HepG2 (cell line): ENCODE results near the gene NEURL2. TPM values are rescaled to one million over a fixed set of nuclear protein-coding genes. Genes with fewer than 3 reads are reported as not detected.
A peak's percentile ranks its signal among the peaks of the same experiment; 100 is the strongest.

Experiments used
- ASH2L ChIP-seq: fragments of 300-600, 200-600 bp; sonication (generic); IDR thresholded peaks from 2 replicates; pipeline ENCODE4 v1.7.0; 2017; ENCODE audit warnings: low read depth, mild to moderate bottlenecking, moderate library complexity, mixed read lengths, low read length; ENCODE audit not compliant: insufficient read length
- BORCS8-MEF2B ChIP-seq: sonication (generic); formaldehyde crosslinking; IDR thresholded peaks from 2 replicates; pipeline ENCODE4 v1.8.0; 2022; ENCODE audit warnings: mild to moderate bottlenecking, missing genetic modification reagents
- CHD2 ChIP-seq: IDR thresholded peaks from 2 replicates; pipeline ENCODE4 v1.6.1; 2011; ENCODE audit warnings: low read depth, low read length, improper control_type of control experiment
- EHMT2 ChIP-seq: fragments of 200-600 bp; sonication (generic); IDR thresholded peaks from 2 replicates; pipeline ENCODE4 v1.7.0; 2017; ENCODE audit warnings: antibody characterized with exemption, low read depth, low read length, borderline replicate concordance
- IRF9 ChIP-seq: sonication (generic); formaldehyde crosslinking; IDR thresholded peaks from 2 replicates; pipeline ENCODE4 v1.8.0; 2022; ENCODE audit warnings: missing genetic modification reagents, mild to moderate bottlenecking, borderline replicate concordance
- KDM4B ChIP-seq: sonication (generic); formaldehyde crosslinking; IDR thresholded peaks from 2 replicates; pipeline ENCODE4 v1.4.0; 2020; ENCODE audit warnings: missing genetic modification reagents
- NFKBIZ ChIP-seq: IDR thresholded peaks from 2 replicates; pipeline ENCODE4 v1.6.1; 2018; ENCODE audit warnings: missing genetic modification reagents, missing compliant biosample characterization
- RBM22 ChIP-seq: fragments of 200-400 bp; formaldehyde crosslinking; optimal IDR thresholded peaks from 2 replicates; pipeline ENCODE3; 2017; ENCODE audit warnings: mild to moderate bottlenecking, low read length, moderate library complexity
- RFX5 ChIP-seq: IDR thresholded peaks from 2 replicates; pipeline ENCODE4 v1.6.1; 2011; ENCODE audit warnings: low read depth, low read length, improper control_type of control experiment
- SIX4 ChIP-seq: sonication (generic); formaldehyde crosslinking; IDR thresholded peaks from 2 replicates; pipeline ENCODE4 v1.4.0; 2020; ENCODE audit warnings: missing genetic modification reagents
- SMAD1 ChIP-seq: sonication (generic); formaldehyde crosslinking; IDR thresholded peaks from 2 replicates; pipeline ENCODE4 v1.4.0; 2020; ENCODE audit warnings: missing genetic modification reagents, low read depth, mild to moderate bottlenecking, borderline replicate concordance
- SOX5 ChIP-seq: IDR thresholded peaks from 2 replicates; pipeline ENCODE4 v1.6.1; 2016; ENCODE audit warnings: borderline replicate concordance
- SSRP1 ChIP-seq: IDR thresholded peaks from 2 replicates; pipeline ENCODE4 v1.6.1; 2016; ENCODE audit warnings: control low read depth
- ZBTB20 ChIP-seq: sonication (generic); formaldehyde crosslinking; IDR thresholded peaks from 2 replicates; pipeline ENCODE4 v1.8.1; 2023; ENCODE audit warnings: missing genetic modification reagents, low read depth, mild to moderate bottlenecking, borderline replicate concordance
- ZFP1 ChIP-seq: IDR thresholded peaks from 2 replicates; pipeline ENCODE4 v1.6.1; 2016
- ZNF235 ChIP-seq: sonication (generic); formaldehyde crosslinking; IDR thresholded peaks from 2 replicates; pipeline ENCODE4 v1.8.1; 2023; ENCODE audit warnings: mild to moderate bottlenecking, missing genetic modification reagents, borderline replicate concordance
- ZNF251 ChIP-seq: sonication (generic); formaldehyde crosslinking; IDR thresholded peaks from 2 replicates; pipeline ENCODE4 v1.9.0; 2021; ENCODE audit warnings: mild to moderate bottlenecking, missing genetic modification reagents
- ZNF282 ChIP-seq: fragments of 450-650 bp; IDR thresholded peaks from 2 replicates; pipeline ENCODE4 v1.6.1; 2018; ENCODE audit not compliant: partially characterized antibody
- ZNF30 ChIP-seq: sonication (generic); formaldehyde crosslinking; IDR thresholded peaks from 2 replicates; pipeline ENCODE4 v1.5.0; 2020; ENCODE audit warnings: mild to moderate bottlenecking, missing genetic modification reagents
- ZNF317 ChIP-seq: sonication (generic); formaldehyde crosslinking; IDR thresholded peaks from 2 replicates; pipeline ENCODE4 v1.5.0; 2020; ENCODE audit warnings: mild to moderate bottlenecking, missing genetic modification reagents
- ZNF431 ChIP-seq: sonication (generic); formaldehyde crosslinking; IDR thresholded peaks from 2 replicates; pipeline ENCODE4 v1.9.0; 2022; ENCODE audit warnings: missing genetic modification reagents, low read depth, mild to moderate bottlenecking, borderline replicate concordance
- ZNF468 ChIP-seq: sonication (generic); formaldehyde crosslinking; IDR thresholded peaks from 2 replicates; pipeline ENCODE4 v1.8.0; 2022; ENCODE audit warnings: mild to moderate bottlenecking, moderate library complexity, missing genetic modification reagents
- ZNF614 ChIP-seq: IDR thresholded peaks from 2 replicates; pipeline ENCODE4 v1.6.1; 2018; ENCODE audit warnings: missing biosample characterization, missing genetic modification reagents, inconsistent platforms, borderline replicate concordance
- polyA plus RNA-seq, 8 experiments: library from polyadenylated mRNA; depleted of rRNA in 3 of 8; stranded (reverse) in 7 of 8; unstranded in 1 of 8; fragments of >200 nt; fragmentation: Illumina TruSeq in 4 of 8; extraction: Trizol in 4 of 8; gene quantifications; 2 replicates each; pipeline versions ENCODE4 v1.2.1 to v1.2.3, GENCODE V29; 2011 to 2016; ENCODE audit warnings: low read depth in 4 of 8, missing spikeins in 1 of 8, mixed read lengths in 1 of 8; ENCODE audit not compliant: insufficient read depth in 1 of 8
- total RNA-seq, 5 experiments: library from RNA; depleted of rRNA; stranded (reverse); fragments of >200 nt; fragmentation: Illumina TruSeq; extraction: Trizol; gene quantifications; 2 replicates each; pipeline ENCODE4 v1.2.3, GENCODE V29; 2016; ENCODE audit warnings: low read depth in 1 of 5
- TF ChIP-seq, protein P1 (sequence below): sonication (generic); formaldehyde crosslinking; conservative IDR thresholded peaks from 2 replicates; pipeline ENCODE4 v1.8.0; 2022; ENCODE audit warnings: low read depth, missing genetic modification reagents

NEURL2 gene
- total and polyA plus RNA-seq, 2 of the 13 experiments (the other 11 are each of a cell fraction or from before 2014, with no cell fraction given): 7.2 to 9.7 TPM

GRCh38 chr20:45890077-45890984 lies 677 bp downstream of the NEURL2 start (continued):
- TF ChIP-seq ZNF30 (CRISPR knock-in tag) (peak; percentile 69; the same call in 1 of the 2 replicates), ZNF468 (CRISPR knock-in tag) (no peak; the same call in 1 of the 2 replicates), RBM22 (no peak), ZBTB20 (CRISPR knock-in tag) (peak; percentile 60; the same call in 1 of the 2 replicates), ZNF235 (no peak; the same call in 1 of the 2 replicates), NFKBIZ (CRISPR knock-in tag) (no peak), SOX5 (CRISPR knock-in tag) (no peak; the same call in 1 of the 2 replicates), BORCS8-MEF2B (no peak; the same call in 1 of the 2 replicates), SMAD1 (CRISPR knock-in tag) (no peak), ASH2L (no peak), SIX4 (CRISPR knock-in tag) (peak; percentile 53; the same call in 1 of the 2 replicates), KDM4B (peak; percentile 80), ZFP1 (CRISPR knock-in tag) (0 out of 2 replicates have a peak, but pooled peaks have one; percentile 47), IRF9 (CRISPR knock-in tag) (peak; percentile 52), ZNF614 (CRISPR knock-in tag) (peak; percentile 89), SSRP1 (CRISPR knock-in tag) (0 out of 2 replicates have a peak, but pooled peaks have one; percentile 31), ZNF251 (peak; percentile 6; the same call in 1 of the 2 replicates), CHD2 (peak; percentile 58), EHMT2 (no peak), ZNF282 (no peak), ZNF431 (no peak), ZNF317 (peak; percentile 83), RFX5 (peak; percentile 62)
- TF ChIP-seq, protein P1, sequence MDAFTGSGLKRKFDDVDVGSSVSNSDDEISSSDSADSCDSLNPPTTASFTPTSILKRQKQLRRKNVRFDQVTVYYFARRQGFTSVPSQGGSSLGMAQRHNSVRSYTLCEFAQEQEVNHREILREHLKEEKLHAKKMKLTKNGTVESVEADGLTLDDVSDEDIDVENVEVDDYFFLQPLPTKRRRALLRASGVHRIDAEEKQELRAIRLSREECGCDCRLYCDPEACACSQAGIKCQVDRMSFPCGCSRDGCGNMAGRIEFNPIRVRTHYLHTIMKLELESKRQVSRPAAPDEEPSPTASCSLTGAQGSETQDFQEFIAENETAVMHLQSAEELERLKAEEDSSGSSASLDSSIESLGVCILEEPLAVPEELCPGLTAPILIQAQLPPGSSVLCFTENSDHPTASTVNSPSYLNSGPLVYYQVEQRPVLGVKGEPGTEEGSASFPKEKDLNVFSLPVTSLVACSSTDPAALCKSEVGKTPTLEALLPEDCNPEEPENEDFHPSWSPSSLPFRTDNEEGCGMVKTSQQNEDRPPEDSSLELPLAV (CRISPR knock-in tag): no peak
